ENCODE data around the gene PEX16. TPM values are rescaled to one million over a fixed set of nuclear protein-coding genes. Genes with fewer than 3 reads are reported as not detected.
"Not testable (repeated sequence)": the region's sequence is repeated elsewhere in the genome, so short reads cannot be mapped to it uniquely, and the experiment has no call there.

Gene PEX16
- total RNA-seq, 2 donors from 2014 or later: 27.9 to 45.4 TPM

DNA sequence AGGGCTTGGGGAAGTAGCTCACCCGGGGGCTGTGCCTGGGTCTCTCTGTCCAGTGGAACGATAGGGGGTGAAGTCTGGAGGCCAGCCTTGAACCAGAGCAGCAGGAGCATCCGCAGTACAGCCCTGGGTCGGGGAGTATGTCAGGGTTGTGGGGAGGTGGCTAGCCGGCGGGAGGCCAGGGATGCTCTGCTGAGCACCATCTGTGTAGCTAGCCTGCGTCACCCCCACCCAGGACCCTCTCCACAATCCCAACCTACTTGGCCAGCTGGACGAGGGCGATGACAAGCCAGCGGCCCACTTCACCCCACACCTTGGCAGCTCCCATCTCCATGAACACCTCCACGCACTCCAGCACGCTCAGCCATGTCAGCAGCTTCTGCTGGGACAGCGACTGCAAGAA, 2.2 kb downstream of the PEX16 start:
- H3K4me3 Mint-ChIP-seq: peak overlapping the region; percentile 98
- H3K9me3 Mint-ChIP-seq: no peaks in the 10 kb centered on the region
- no peak for ATAC-seq (replicated peaks)
- H3K27ac Mint-ChIP-seq: no peak overlapping the region
- H3K27me3 Mint-ChIP-seq: no peaks in the 10 kb centered on the region
- H3K36me3 Mint-ChIP-seq (ENCODE audit: low read depth): peaks cover 58% of the 10 kb centered on the region
- H3K4me1 Mint-ChIP-seq: peaks cover 10% of the 10 kb centered on the region

DNA sequence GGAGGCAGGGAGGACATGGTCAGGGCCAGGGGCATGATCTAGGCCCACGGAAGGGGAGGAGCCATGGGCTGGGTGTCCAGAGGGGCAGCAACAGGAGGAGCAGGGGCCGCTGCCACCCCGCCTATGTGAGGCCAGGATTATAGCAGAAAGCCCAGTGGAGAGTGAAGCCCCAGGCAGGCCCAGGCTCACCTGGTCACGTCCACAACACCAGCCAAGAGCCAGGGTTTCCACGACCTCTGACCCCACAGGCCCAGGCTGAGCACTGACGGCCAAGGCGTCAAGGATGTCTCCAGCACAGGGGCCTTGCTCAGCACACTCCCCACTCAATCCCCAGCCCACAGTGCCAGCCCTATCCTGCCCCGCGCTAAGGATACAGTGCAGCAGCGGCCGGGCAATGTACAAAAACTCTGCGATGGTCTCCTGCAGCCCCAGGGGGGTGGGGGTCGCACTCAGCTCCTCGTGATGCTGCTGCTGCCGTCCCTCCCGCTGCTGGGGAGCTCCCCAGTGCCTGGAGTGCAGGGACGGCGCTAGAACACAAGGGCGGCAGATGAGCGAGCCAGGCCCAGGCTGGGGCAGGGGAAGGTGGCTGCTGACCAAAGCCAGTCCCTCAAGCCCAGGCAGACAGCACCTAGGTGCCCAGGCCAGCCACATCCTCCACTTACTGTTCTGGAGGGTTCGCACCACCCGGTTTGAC, 3.6 kb downstream of the PEX16 start:
- no peak overlapping the region for H3K27ac Mint-ChIP-seq
- H3K4me1 Mint-ChIP-seq: peaks cover 10% of the 10 kb centered on the region
- H3K4me3 Mint-ChIP-seq: no peak overlapping the region
- no peaks in the 10 kb centered on the region for H3K27me3 Mint-ChIP-seq
- peaks cover 60% of the 10 kb centered on the region for H3K36me3 Mint-ChIP-seq (ENCODE audit: low read depth)
- no peak for ATAC-seq (replicated peaks)
- H3K9me3 Mint-ChIP-seq: no peaks in the 10 kb centered on the region

DNA sequence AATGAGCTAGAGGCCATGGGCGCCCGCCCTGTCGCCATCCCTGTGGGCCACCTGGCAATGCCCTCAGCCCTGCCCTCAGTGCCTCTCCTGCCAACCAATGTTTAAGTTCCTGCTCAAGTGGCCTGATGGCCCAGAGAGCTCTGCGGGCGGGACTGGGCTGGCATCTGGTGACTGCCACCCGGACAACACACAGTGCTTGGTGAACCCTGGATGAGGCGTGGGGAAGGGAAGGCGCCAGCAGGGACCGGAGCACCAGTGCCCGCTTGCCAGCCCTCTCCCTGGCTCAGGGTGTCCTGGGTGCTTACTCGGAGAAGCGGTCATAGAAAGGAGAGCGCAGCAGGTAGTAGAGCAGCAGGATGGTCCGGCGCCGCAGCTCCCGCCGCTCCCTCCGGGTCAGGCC, 4.2 kb downstream of the PEX16 start:
- Mint-ChIP-seq H3K4me1 (peaks cover 8% of the 10 kb centered on the region), H3K27ac (no peak overlapping the region), H3K9me3 (no peaks in the 10 kb centered on the region), H3K4me3 (no peak overlapping the region), H3K27me3 (no peaks in the 10 kb centered on the region), H3K36me3 (ENCODE audit: low read depth) (peaks cover 60% of the 10 kb centered on the region)
- no peak for ATAC-seq (replicated peaks)

DNA sequence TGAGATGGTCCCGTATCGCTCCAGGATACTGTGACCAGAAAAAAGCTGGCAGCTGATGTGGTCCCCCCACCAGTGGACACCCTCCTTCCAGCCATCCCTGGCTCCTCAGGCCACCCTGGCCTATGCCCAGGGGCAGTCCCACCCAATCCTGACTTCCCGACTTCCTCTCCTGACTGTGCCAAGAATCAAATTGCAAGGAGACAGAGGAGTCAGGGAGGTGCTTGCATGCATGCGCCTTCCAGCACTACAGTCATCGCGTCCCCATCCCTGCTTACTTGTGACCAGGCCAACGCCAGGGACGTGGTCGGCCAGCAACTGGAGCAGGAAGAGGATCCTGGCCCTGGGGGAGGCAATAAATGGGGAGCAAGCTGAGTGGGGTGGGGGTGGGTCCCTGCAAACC, 7.1 kb downstream of the PEX16 start:
- no peaks in the 10 kb centered on the region for H3K9me3 Mint-ChIP-seq

DNA sequence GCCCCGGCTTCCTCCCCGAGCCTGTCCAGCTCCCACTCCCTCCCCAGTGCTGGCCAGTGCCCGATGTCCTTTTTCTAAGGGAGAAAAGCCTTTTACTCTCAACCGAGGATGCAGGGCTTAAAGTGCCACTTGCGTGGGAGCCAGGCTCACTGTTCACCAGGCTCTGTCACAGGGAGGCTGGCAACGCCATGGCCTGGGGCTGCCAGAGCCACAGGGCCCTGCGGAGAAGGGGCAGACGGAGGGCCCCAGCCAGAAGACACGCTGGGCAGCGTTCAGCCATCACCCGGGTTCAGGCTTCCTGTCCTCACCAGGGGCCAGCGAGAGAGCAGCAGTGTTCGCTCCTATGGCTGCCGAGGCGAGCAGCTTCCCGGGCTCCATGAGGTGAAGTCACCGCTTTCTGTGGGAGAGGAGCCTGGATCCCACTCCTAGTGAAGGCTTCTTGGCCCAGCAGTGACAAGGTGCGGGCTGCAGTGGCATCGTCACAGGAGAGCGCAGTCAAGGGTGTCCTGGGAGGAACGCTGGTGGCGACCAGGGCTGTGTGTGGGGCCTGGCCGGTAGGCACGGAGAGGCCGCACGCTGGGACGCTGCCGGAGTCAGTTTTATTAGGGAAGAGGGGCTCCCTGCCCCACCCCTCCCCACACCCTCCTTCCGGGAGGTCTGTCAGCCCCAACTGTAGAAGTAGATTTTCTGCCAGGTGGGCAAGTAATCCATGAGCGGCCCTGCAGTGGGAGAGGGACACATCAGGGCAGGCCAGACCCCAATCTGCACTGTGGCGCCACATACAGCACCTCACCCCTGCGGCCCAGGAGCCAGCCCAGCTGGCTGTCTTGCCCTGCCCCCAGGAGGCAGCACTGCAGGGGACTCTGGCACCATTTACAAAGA, 7.8 kb downstream of the PEX16 start:
- Mint-ChIP-seq H3K4me1 (no peaks in the 10 kb centered on the region), H3K36me3 (ENCODE audit: low read depth) (peaks cover 35% of the 10 kb centered on the region), H3K27me3 (no peaks in the 10 kb centered on the region), H3K9me3 (no peaks in the 10 kb centered on the region), H3K27ac (no peak overlapping the region), H3K4me3 (no peak overlapping the region)
- no peak for ATAC-seq (replicated peaks)

More for the DNA sequence above, 7.1 kb downstream of the PEX16 start:
- Mint-ChIP-seq H3K4me3 (no peak overlapping the region), H3K4me1 (no peaks in the 10 kb centered on the region), H3K36me3 (ENCODE audit: low read depth) (peaks cover 43% of the 10 kb centered on the region), H3K27me3 (no peaks in the 10 kb centered on the region), H3K27ac (no peak overlapping the region)
- no peak for ATAC-seq (replicated peaks)

GRCh38 chr11:45907911-45908370, 9.7 kb downstream of the PEX16 start:
- no peaks in the 10 kb centered on the region for H3K4me1 Mint-ChIP-seq
- no peak overlapping the region for H3K4me3 Mint-ChIP-seq
- peaks cover 17% of the 10 kb centered on the region for H3K36me3 Mint-ChIP-seq (ENCODE audit: low read depth)
- H3K9me3 Mint-ChIP-seq: no peaks in the 10 kb centered on the region
- no peaks in the 10 kb centered on the region for H3K27me3 Mint-ChIP-seq
- H3K27ac Mint-ChIP-seq: no peak overlapping the region
- no peak for ATAC-seq (replicated peaks)

GRCh38 chr11:45906965-45907611, 10.6 kb downstream of the PEX16 start, which contains the start of gene FREY1:
TSS of gene FREY1 (minus strand) at chr11:45907271. CDS start at chr11:45907245, 26 bp downstream.
- no peaks in the 10 kb centered on the region for H3K4me1 Mint-ChIP-seq
- H3K36me3 Mint-ChIP-seq (ENCODE audit: low read depth): peaks cover 16% of the 10 kb centered on the region
- ATAC-seq (replicated peaks): no peak
- H3K27me3 Mint-ChIP-seq: no peaks in the 10 kb centered on the region
- H3K4me3 Mint-ChIP-seq: no peak within 1 kb of the TSS
- H3K27ac Mint-ChIP-seq: peak within 1 kb of the TSS; percentile 36
- H3K9me3 Mint-ChIP-seq: no peaks in the 10 kb centered on the region

DNA sequence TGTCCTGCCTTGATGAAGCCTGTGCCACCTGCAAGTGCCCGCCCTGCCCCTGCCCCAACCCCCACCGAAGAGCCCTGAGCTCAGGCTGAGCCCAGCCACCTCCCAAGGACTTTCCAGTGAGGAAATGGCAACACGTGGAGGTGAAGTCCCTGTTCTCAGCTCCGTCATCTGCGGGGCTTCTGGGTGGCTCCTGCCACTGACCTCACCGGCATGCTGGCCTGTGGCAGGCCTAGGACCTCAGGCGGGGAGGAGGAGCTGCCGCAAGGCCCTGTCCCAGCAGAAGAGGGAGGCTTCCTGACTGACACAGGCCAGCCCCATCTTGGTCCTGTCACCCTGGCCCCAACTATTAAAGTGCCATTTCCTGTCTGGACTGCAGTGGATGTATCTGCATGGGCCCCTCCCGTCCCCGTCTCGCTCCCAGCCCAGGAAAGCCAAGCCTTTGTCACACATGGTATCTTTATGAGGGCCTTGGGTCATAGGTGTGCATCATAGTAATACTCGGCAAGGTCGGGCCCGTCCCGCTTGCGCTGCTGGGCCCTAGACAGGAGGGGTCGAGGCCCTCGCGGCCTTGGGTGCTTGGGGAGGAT, 11.5 kb downstream of the PEX16 start:
- no peak overlapping the region for H3K4me3 Mint-ChIP-seq
- H3K27me3 Mint-ChIP-seq: no peaks in the 10 kb centered on the region
- no peak overlapping the region for H3K27ac Mint-ChIP-seq
- H3K9me3 Mint-ChIP-seq: no peaks in the 10 kb centered on the region
- no peaks in the 10 kb centered on the region for H3K4me1 Mint-ChIP-seq
- ATAC-seq (replicated peaks): peak; percentile 37
- H3K36me3 Mint-ChIP-seq (ENCODE audit: low read depth): peaks cover 8% of the 10 kb centered on the region

- not testable (repeated sequence) for ATAC-seq (replicated peaks); H3K27me3 Mint-ChIP-seq; H3K9me3 Mint-ChIP-seq
Measured at GRCh38 chr11:45905576-45905975, 12.1 kb downstream of the PEX16 start.

GRCh38 chr11:45905095-45905494, 12.6 kb downstream of the PEX16 start:
- Mint-ChIP-seq H3K9me3 (no peaks in the 10 kb centered on the region), H3K4me1 (no peaks in the 10 kb centered on the region), H3K4me3 (no peak overlapping the region), H3K27me3 (peaks cover 6% of the 10 kb centered on the region), H3K27ac (no peak overlapping the region), H3K36me3 (ENCODE audit: low read depth) (no peaks in the 10 kb centered on the region)
- ATAC-seq (replicated peaks): no peak

More at GRCh38 chr11:45905576-45905975, 12.1 kb downstream of the PEX16 start:
- not testable (repeated sequence) for H3K4me1 Mint-ChIP-seq; H3K36me3 Mint-ChIP-seq (ENCODE audit: low read depth); H3K4me3 Mint-ChIP-seq; H3K27ac Mint-ChIP-seq

- ATAC-seq (replicated peaks): no peak
- Mint-ChIP-seq H3K9me3 (no peaks in the 10 kb centered on the region), H3K27ac (no peak overlapping the region), H3K36me3 (ENCODE audit: low read depth) (no peaks in the 10 kb centered on the region), H3K4me3 (no peak overlapping the region), H3K4me1 (no peaks in the 10 kb centered on the region), H3K27me3 (peaks cover 6% of the 10 kb centered on the region)
Measured at GRCh38 chr11:45904309-45904915, 13.3 kb downstream of the PEX16 start.

DNA sequence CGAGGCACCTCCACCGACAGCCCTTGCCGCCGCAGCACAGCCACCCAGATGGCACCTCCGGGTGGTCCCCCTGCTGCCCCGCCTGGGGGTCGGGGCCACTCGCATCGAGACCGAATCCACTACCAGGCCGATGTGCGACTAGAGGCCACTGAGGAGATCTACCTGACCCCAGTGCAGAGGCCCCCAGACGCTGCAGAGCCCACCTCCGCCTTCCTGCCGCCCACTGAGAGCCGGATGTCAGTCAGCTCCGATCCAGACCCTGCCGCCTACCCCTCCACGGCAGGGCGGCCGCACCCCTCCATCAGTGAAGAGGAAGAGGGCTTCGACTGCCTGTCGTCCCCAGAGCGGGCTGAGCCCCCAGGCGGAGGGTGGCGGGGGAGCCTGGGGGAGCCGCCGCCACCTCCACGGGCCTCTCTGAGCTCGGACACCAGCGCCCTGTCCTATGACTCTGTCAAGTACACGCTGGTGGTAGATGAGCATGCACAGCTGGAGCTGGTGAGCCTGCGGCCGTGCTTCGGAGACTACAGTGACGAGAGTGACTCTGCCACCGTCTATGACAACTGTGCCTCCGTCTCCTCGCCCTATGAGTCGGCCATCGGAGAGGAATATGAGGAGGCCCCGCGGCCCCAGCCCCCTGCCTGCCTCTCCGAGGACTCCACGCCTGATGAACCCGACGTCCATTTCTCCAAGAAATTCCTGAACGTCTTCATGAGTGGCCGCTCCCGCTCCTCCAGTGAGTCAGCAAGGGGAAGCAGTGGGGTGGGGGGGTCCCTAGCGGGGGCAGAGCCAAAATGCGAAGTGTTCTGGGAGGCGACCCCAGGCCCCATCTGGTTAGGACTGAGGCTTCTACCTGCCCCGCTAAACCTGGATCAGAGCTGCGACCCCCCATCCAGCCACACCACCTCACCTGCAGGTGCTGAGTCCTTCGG, 15.0 kb downstream of the PEX16 start:
- ATAC-seq (replicated peaks): no peak
- Mint-ChIP-seq H3K9me3 (no peaks in the 10 kb centered on the region), H3K4me3 (no peak overlapping the region), H3K27me3 (peaks cover 14% of the 10 kb centered on the region), H3K4me1 (no peaks in the 10 kb centered on the region), H3K36me3 (ENCODE audit: low read depth) (no peaks in the 10 kb centered on the region), H3K27ac (no peak overlapping the region)

- H3K9me3 Mint-ChIP-seq: no peaks in the 10 kb centered on the region
- H3K27ac Mint-ChIP-seq: no peak overlapping the region
- no peak overlapping the region for H3K4me3 Mint-ChIP-seq
- peaks cover 14% of the 10 kb centered on the region for H3K27me3 Mint-ChIP-seq
- no peak for ATAC-seq (replicated peaks)
- no peaks in the 10 kb centered on the region for H3K36me3 Mint-ChIP-seq (ENCODE audit: low read depth)
- no peaks in the 10 kb centered on the region for H3K4me1 Mint-ChIP-seq
Measured at GRCh38 chr11:45901626-45902025, 16.1 kb downstream of the PEX16 start.
